DMS79 treated with DMSO at 0.1 percent for 48 hours (cell line): Measurements from ENCODE around the gene NRSN2.

Experiments used
- DNase-seq: peaks from one replicate; lab custom pipeline; 2025; lab: John Stamatoyannopoulos, UW

The NRSN2 gene, protein sequence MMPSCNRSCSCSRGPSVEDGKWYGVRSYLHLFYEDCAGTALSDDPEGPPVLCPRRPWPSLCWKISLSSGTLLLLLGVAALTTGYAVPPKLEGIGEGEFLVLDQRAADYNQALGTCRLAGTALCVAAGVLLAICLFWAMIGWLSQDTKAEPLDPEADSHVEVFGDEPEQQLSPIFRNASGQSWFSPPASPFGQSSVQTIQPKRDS

DNA sequence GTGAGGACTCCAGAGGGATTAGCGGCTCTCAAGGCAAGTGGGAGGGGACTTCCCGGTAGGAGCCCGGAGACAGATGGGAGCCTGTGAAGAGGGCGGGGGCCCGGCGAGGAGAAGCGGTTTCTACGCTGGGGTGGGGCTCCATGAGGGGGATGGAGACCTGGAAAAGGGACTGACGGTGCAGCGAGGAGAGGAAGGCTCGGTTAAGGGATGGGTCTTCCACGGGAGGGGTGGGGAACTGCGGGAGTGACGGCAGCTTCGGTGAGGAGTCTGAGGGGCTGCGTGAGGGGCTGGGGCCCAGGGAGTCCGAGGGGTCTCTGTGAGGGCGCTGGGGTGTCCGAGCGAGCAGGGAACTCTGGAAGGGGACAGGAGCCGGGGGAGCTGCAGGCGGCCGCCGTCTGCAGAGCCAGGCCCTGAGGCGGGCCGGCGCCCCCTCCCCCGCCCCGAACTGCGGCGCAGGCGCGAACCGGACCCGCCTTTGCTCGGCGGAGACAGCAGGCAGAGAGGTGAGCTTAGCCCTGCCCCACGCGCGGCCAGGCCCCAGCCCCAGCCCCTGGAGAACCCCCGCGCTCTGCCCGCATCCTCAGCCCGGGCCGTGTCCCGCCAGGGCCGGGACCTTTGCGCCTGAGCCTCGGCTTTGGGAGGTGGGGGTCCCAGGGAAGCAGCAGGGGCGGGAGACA, at the start of gene NRSN2:
Gene NRSN2 (plus strand): TSS at position 472 of the 677 bp plus-strand sequence. CDS start 2,533 bp downstream, outside the sequence.
- peak; percentile 42 for DNase-seq

DNA sequence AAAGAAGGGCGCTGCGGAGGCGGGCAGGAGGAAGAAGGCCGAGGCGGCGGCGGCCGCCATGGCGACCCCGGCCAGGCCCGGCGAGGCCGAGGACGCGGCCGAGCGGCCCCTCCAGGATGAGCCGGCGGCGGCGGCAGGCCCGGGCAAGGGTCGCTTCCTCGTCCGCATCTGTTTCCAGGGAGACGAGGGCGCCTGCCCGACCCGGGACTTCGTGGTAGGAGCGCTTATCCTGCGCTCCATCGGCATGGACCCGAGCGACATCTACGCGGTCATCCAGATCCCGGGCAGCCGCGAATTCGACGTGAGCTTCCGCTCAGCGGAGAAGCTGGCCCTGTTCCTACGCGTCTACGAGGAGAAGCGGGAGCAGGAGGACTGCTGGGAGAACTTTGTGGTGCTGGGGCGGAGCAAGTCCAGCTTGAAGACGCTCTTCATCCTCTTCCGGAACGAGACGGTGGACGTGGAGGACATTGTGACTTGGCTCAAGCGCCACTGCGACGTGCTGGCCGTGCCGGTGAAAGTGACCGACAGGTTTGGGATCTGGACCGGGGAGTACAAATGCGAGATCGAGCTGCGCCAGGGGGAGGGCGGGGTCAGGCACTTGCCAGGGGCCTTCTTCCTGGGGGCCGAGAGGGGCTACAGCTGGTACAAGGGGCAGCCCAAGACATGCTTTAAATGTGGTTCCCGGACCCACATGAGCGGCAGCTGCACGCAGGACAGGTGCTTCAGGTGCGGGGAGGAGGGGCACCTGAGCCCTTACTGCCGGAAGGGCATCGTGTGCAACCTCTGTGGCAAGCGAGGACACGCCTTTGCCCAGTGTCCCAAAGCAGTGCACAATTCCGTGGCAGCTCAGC, 48.8 kb upstream of the NRSN2 start:
- DNase-seq: peak; percentile 21

- no peak for DNase-seq
These were observed 48.0 kb upstream of the NRSN2 start for GRCh38 chr20:298776-299391.

DNA sequence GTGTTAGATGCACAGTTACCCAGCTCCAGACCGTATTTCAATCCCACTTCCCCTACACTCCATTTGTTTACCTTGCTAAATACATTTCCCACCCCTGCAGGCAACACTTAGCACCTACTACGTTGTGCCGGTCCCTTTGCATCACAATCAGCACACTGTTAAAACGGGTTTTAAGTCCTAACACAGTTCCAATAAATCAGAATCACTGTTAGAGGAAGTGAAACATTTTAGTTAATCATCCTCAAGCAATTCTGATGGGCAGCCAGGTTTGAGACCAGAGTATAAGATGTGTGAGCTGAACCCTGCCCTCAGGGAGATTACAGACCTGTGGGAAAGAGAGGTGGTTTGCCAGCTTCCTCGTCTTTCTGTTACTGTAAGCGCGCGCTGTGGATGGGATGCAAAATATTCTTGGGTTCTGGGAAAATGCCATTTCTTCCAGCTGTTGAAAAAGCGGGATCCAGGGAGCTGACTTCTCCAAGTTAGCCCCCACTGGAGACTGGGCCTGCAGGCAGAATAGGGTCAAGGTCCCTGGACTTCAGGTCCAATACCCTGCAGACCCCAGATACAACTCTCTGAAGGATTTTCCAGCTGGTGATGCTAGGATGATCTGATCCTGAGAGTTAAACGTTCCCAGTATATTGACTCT, 46.4 kb upstream of the NRSN2 start:
- DNase-seq: no peak

DNA sequence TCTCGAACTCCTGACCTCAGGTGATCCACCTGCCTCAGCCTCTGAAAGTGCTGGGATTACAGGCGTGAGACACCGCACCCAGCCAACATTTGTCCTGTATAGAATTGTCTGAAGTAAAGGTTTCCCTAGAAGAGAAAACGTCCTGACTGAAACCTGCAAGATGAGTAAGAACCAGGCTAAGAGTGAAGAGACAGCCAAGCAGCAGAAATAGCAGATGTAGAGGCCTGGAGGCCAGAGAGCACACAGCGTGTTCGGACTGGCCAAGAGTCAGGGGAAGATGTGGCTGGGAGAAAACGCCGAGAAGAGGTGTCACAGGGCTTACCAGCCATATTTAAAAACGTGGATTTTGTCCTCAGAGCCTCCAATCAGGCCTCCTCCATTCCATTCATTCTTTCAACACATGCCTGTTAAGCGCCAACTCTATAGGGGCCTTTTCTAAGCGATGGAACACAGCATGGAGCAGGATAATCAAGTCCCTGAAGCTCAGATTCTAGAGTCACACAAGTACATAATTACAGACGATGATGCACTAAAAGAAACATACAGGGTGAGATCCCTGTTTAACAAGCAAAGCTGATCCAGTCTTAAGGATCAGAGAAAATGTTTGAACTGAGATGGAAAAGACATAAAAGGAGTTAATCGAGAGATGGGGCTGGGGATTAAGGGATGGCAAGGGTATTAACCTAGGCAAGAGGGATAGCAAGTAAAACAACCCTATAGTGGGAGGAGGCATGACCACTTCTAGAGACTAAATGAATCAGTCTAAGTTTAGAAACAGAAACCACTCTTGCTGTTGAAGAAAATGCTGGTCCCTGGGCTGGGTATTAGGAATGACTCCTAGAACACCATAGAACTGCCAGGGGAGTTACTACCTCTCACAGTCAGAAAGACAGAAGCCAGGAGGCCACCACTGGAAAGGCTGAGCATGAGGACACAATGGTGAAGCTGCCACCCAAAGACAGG, 44.7 kb upstream of the NRSN2 start:
- no peak for DNase-seq

DNA sequence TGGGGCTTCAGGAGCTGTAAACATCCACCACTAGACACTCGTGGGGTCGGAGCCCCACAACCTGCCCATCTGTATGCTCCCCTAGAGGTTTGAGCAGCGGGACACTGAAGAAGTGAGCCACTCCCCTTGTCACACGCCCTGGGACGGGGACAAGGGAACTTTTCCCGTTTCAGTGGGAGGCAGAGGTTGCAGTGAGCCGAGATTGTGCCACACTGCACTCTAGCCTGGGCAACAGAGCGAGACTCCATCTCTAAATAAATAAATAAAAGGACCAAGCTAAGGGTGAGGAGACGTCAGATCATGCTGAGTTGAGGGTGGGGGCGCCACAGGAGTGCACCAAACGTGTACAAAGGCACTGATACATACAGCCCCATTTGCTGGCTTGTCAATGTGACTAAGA, 41.2 kb upstream of the NRSN2 start:
- no peak for DNase-seq

DNA sequence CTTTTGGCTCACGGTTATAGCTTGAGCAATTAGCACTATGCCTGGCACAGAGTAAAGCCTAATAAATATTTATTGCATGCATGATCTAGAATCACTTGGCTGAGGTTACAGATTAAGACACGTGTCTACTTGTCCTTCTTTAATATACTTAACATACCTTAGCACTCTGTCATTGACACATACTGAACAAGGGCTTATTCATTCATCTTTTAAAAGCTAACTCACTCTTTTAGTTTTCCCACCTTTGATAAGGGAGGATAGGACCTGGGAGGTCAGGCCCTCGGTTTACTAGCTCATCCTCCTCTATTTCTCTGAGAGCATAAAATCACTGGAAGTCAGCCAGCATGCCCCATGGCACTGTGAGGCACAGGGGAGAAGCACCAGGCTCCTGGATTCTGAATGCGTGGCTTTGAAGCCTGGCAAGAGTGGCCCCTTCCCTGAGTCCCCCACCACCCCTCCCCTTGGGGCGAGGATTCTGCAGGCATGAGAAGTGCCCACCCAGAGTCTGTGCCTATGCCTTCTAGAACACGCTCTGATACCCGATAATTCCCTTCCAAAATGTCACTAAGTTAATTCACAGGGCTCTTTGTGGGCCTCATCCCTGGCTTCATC, 38.4 kb upstream of the NRSN2 start:
- no peak for DNase-seq

DNA sequence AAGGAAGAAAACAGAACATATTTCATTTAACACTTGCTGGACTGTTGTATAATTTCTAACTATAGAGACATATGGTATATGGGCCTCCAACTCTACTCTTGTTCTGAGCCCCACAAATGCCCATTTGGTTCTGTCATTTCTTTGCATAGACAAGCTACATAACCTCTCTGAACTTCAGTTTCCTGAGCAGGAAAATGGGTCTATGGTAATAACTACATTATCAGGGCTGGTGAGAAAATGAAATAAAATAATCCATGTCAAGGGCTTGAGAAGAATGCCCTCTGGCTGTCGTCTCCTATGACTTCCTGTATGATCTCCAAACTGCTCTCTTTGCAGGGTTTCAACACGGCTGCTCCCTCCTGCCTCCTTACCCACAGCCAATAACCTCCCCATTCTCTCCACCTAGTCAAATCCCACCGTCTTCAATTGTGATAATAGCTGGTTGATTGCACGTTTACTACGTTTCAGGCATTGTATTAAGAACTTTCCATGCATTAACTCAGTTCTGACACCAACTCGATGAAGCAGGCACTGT, 37.5 kb upstream of the NRSN2 start:
- peak; percentile 45 for DNase-seq

- DNase-seq: peak; percentile 90
These were observed 36.9 kb upstream of the NRSN2 start for GRCh38 chr20:309841-310644.

GRCh38 chr20:310645-311044, 36.3 kb upstream of the NRSN2 start:
- no peak for DNase-seq

GRCh38 chr20:311609-312008, 35.3 kb upstream of the NRSN2 start:
- DNase-seq: no peak

DNA sequence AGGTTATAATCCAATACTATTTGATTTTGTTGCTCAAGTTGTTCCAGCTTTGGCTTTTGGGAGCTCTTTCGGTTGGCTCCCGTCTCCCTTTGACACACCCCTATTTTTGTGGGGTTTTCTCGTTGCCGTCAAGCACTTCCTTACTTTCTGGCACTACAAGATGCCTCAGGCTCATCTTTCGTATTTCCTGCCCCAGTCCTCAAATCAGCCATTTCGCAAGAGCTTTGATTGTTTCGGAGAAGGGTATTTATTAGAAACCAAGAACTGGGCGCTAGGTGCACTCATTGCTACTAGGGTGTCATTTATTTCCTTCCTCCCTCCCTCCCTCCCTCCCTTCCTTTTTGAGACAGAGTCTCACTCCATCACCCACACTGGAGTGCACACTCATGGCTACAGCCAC, 34.8 kb upstream of the NRSN2 start:
- DNase-seq: no peak

DNA sequence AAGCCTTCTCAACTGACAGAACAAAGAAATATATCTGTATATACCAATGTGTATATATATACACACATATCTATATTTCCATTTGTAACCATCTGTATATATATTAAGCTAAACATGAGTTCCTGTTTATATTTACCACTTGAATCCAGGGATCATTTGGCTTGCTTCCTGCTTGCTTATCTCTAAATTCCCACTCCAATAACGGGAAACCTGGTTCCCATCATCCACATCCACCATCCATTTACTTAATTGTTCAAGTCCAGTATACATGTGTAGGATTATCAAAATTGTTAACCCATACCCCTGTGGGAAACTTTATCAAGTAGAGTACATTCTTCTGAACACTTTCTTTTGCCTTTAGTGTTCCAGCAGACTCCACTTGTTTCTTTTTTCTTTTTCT, 34.0 kb upstream of the NRSN2 start:
- no peak for DNase-seq

- DNase-seq: no peak
These were observed 33.5 kb upstream of the NRSN2 start for GRCh38 chr20:313402-313801.

GRCh38 chr20:313948-314347, 33.0 kb upstream of the NRSN2 start:
- DNase-seq: no peak

DNA sequence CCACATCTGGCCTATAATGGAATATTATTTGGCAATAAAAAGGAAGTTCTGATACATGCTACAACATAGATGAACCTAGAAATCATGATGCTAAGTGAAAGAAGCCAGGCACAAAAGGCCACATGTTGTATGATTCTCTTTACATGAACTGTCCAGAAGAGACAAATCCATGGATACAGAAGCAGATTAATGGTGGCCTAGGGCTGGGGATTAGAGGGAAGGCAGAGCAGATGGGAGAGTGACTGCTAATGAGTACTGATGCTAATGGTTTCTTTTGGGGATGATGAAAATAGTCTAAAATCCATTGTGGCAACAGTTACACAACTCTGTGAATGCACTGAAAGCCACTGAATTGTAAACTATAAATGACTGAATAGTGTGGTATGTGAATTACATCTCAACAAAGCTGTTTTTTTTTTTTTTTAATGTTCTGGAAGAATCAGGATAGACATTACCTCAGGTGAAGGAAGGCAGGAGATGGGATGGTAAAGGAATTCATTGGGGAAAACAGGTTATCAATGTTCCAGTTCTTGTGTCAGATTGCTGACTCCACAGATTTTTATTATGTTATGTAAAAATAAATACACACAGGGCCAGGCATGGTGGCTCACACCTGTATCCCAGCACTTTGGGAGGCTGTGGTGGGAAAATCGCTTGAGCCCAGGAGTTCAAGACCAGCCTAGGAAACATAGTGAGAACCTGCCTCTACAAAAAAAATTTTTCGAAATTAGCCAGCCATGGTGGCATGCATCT, 30.4 kb upstream of the NRSN2 start:
- DNase-seq: no peak

- peak; percentile 71 for DNase-seq
These were observed 22.5 kb upstream of the NRSN2 start for GRCh38 chr20:324177-325044.
